K562 (cell line): Measurements from ENCODE around the gene FJX1. TPM values are rescaled to one million over a fixed set of nuclear protein-coding genes. Genes with fewer than 3 reads are reported as not detected.

ENCODE experiments used
- ATAC-seq: fragments of 200-7000 bp; cut with Tn5 transposase; 3 replicates; pipeline ENCODE4 v1.9.1; 2020; ENCODE audit warnings: moderate library complexity
- BruUV-seq: library from RNA; stranded (reverse); fragments of 400-500 nt; replicated peaks from 2 replicates; lab custom pipeline; 2021; lab: Mats Ljungman, UMichigan
- CTCF ChIA-PET: fragments of 300-600 bp; formaldehyde crosslinking; extraction: SDS; loops from one replicate; lab custom pipeline; 2021; ENCODE audit warnings: low intra/inter-chr PET ratio; lab: Yijun Ruan, JAX
- POLR2A ChIA-PET: fragments of 300-600, 350-650 bp; sonication (Branson Sonifier 250); formaldehyde crosslinking; extraction: SDS; loops from one replicate; lab custom pipeline; 2021; ENCODE audit warnings: antibody characterized with exemption, inconsistent platforms; lab: Yijun Ruan, JAX
- DNase-seq, 4 experiments: peaks; one replicate each; pipeline versions ENCODE4 v3.0.0 to v3.0.0-alpha.2; 2011 to 2018; ENCODE audit warnings: low spot score in 3 of 4, mixed read lengths in 3 of 4; ENCODE audit errors: extremely low read depth in 1 of 4
- FAIRE-seq: peaks from 2 replicates; lab custom pipeline; 2011; peaks lifted over from hg19 to GRCh38; lab: Jason Lieb, UNC
- H2AFZ ChIP-seq: 2 replicates; pipeline ENCODE4 v1.6.0; 2011; ENCODE audit warnings: low read depth, low read length, control low read depth, inconsistent platforms
- H3K27ac ChIP-seq: fragments of 200-600 bp; 3 replicates; pipeline ENCODE4 v1.8.0; 2011; ENCODE audit warnings: low read depth, mild to moderate bottlenecking, control low read depth, inconsistent platforms, low read length, moderate library complexity, mixed read lengths; ENCODE audit errors: extremely low read depth
- H3K27me3 ChIP-seq, 2 experiments: fragments of 300-600 bp in 1 of 2; 2 replicates in 1 of 2; 3 replicates in 1 of 2; pipeline versions ENCODE4 v1.6.0 to v1.8.0; 2011; ENCODE audit warnings: inconsistent platforms in 2 of 2, low read length in 2 of 2, mild to moderate bottlenecking in 1 of 2, mixed read lengths in 1 of 2, moderate library complexity in 1 of 2; ENCODE audit not compliant: control insufficient read depth in 2 of 2, insufficient read depth in 2 of 2
- H3K36me3 ChIP-seq: fragments of 300-600 bp; 3 replicates; pipeline ENCODE4 v1.8.0; 2011; ENCODE audit warnings: mild to moderate bottlenecking, low read length, inconsistent platforms; ENCODE audit not compliant: control insufficient read depth, insufficient read depth
- H3K4me1 ChIP-seq, 2 experiments: fragments of 200-600 bp in 1 of 2; replicated peaks in 1 of 2; 2 replicates in 1 of 2; 3 replicates in 1 of 2; pipeline versions ENCODE4 v1.5.1 to v1.8.0; 2011; ENCODE audit warnings: inconsistent platforms in 2 of 2, low read length in 2 of 2, mild to moderate bottlenecking in 1 of 2, mixed read lengths in 1 of 2, moderate library complexity in 1 of 2; ENCODE audit not compliant: control insufficient read depth in 2 of 2, insufficient read depth in 2 of 2
- H3K4me2 ChIP-seq: 2 replicates; pipeline ENCODE4 v1.6.1; 2011; ENCODE audit warnings: low read length, control low read depth, inconsistent platforms, mixed read lengths; ENCODE audit not compliant: insufficient read depth
- H3K4me3 ChIP-seq: fragments of 200-600 bp; sonication (generic), shearing (Covaris generic); 2 replicates; pipeline ENCODE4 v1.5.1; 2016; ENCODE audit warnings: control low read depth, inconsistent platforms
- H3K79me2 ChIP-seq: fragments of 200-600 bp; 3 replicates; pipeline ENCODE4 v1.8.0; 2011; ENCODE audit warnings: low read length, inconsistent platforms; ENCODE audit not compliant: control insufficient read depth, insufficient read depth
- H3K9ac ChIP-seq, 2 experiments: 2 replicates each; pipeline versions ENCODE4 v1.6.0 to v1.6.1; 2011; ENCODE audit warnings: low read depth in 2 of 2, low read length in 2 of 2, control low read depth in 1 of 2, inconsistent platforms in 1 of 2, mild to moderate bottlenecking in 1 of 2, mixed read lengths in 1 of 2; ENCODE audit not compliant: insufficient read depth in 1 of 2
- H3K9me1 ChIP-seq: one replicate; pipeline ENCODE4 v1.6.0; 2011; ENCODE audit warnings: inconsistent platforms, mild to moderate bottlenecking, low read length, moderate library complexity; ENCODE audit not compliant: control insufficient read depth, insufficient read depth
- H3K9me3 ChIP-seq: replicated peaks from 2 replicates; pipeline ENCODE4 v1.5.1; 2011; ENCODE audit warnings: low read depth, low read length, inconsistent platforms; ENCODE audit not compliant: control insufficient read depth, insufficient read depth
- H4K20me1 ChIP-seq: replicated peaks from 2 replicates; pipeline ENCODE4 v1.6.1; 2011; ENCODE audit warnings: low read length, inconsistent platforms, mixed read lengths; ENCODE audit not compliant: control insufficient read depth, insufficient read depth
- CHAMP1 ChIP-seq: fragments of 450-650 bp; IDR thresholded peaks from 2 replicates; pipeline ENCODE4 v1.6.1; 2016; ENCODE audit warnings: mild to moderate bottlenecking
- CREB1 ChIP-seq, 2 experiments: sonication (generic) in 1 of 2; formaldehyde crosslinking in 1 of 2; IDR thresholded peaks; 2 replicates each; pipeline versions ENCODE4 v1.6.1 to v1.8.0; 2012 to 2022; ENCODE audit warnings: inconsistent platforms in 1 of 2, mild to moderate bottlenecking in 1 of 2, missing genetic modification reagents in 1 of 2, moderate library complexity in 1 of 2
- GABPA ChIP-seq: fragments of 200-800 bp; sonication (Bioruptor generic); conservative IDR thresholded peaks from 2 replicates; pipeline ENCODE4 v1.6.1; 2016; ENCODE audit warnings: low read depth, missing genetic modification characterization, missing compliant biosample characterization
- HOMEZ ChIP-seq: fragments of 250-450 bp; sonication (Bioruptor Pico); IDR thresholded peaks from 2 replicates; pipeline ENCODE4 v1.4.0; 2020; ENCODE audit warnings: mild to moderate bottlenecking, moderate library complexity
- HSF4 ChIP-seq: fragments of 250-450 bp; sonication (Bioruptor Pico); IDR thresholded peaks from 2 replicates; pipeline ENCODE4 v2.1.2; 2022; ENCODE audit warnings: mild to moderate bottlenecking, moderate library complexity, borderline replicate concordance
- MXI1 ChIP-seq: IDR thresholded peaks from 2 replicates; pipeline ENCODE4 v1.6.1; 2011; ENCODE audit warnings: low read depth, mild to moderate bottlenecking, improper control_type of control experiment, low read length
- NFYB ChIP-seq: IDR thresholded peaks from 2 replicates; pipeline ENCODE4 v1.6.1; 2011; ENCODE audit warnings: mild to moderate bottlenecking, moderate library complexity; ENCODE audit not compliant: insufficient read length; ENCODE audit errors: extremely low read depth
- RBM22 ChIP-seq: fragments of 200-400 bp; formaldehyde crosslinking; IDR thresholded peaks from 2 replicates; pipeline ENCODE4 v1.6.1; 2018; ENCODE audit warnings: low read length, low read depth; ENCODE audit not compliant: poor library complexity, severe bottlenecking
- RBM39 ChIP-seq: fragments of 200-400 bp; formaldehyde crosslinking; optimal IDR thresholded peaks from 2 replicates; pipeline ENCODE3; 2018; ENCODE audit warnings: low read depth, low read length
- SP2 ChIP-seq: IDR thresholded peaks from 2 replicates; pipeline ENCODE4 v1.6.1; 2011; ENCODE audit warnings: mild to moderate bottlenecking, low read depth, low read length, moderate library complexity; ENCODE audit not compliant: poor library complexity, severe bottlenecking; ENCODE audit errors: extremely low read depth
- STAG1 ChIP-seq: sonication (generic); formaldehyde crosslinking; IDR thresholded peaks from 2 replicates; pipeline ENCODE4 v1.5.0; 2020; ENCODE audit warnings: missing genetic modification reagents, borderline replicate concordance
- TSC22D4 ChIP-seq: fragments of 450-650 bp; IDR thresholded peaks from 2 replicates; pipeline ENCODE4 v1.6.1; 2016; ENCODE audit warnings: missing genetic modification characterization, missing biosample characterization, control low read depth
- ZBED1 ChIP-seq: IDR thresholded peaks from 2 replicates; pipeline ENCODE4 v1.6.1; 2014
- ZNF445 ChIP-seq: fragments of 250-450 bp; sonication (Bioruptor Pico); IDR thresholded peaks from 2 replicates; pipeline ENCODE4 v1.4.0; 2020; ENCODE audit warnings: low read depth, mild to moderate bottlenecking, moderate library complexity
- ZNF764 ChIP-seq: fragments of 250-450 bp; sonication (Bioruptor Pico); IDR thresholded peaks from 2 replicates; pipeline ENCODE4 v1.4.0; 2020; ENCODE audit warnings: low read depth, mild to moderate bottlenecking, moderate library complexity
- WGBS: fragments of 100-300 bp; shearing (Covaris generic); methylation state at CpG from one replicate; pipeline ENCODE4 v1.1.6; 2016; ENCODE audit warnings: low coverage, mixed read lengths; ENCODE audit not compliant: insufficient coverage; ENCODE audit errors: missing lambda C conversion rate; 5-methylcytosine and 5-hydroxymethylcytosine counted together
- in situ Hi-C: fragments of 300-500 bp; cut with MboI; formaldehyde crosslinking; loops from 4 replicates; pipeline ENCODE4 v1.15.0; 2018; ENCODE audit warnings: inconsistent platforms, mixed read lengths
- intact Hi-C: fragments of 100-400 bp; cut with micrococcal nuclease; formaldehyde crosslinking; loops from 2 replicates; pipeline ENCODE4 v1.14.2; 2022
- polyA plus RNA-seq, 8 experiments: library from polyadenylated mRNA; depleted of rRNA in 4 of 8; stranded (reverse) in 5 of 8; unstranded in 3 of 8; fragments of >200 nt; fragmentation: Nextera tagmentation in 2 of 8; fragmentation: Illumina TruSeq in 1 of 8; extraction: Ambion mirVana in 2 of 8; extraction: Trizol in 1 of 8; gene quantifications; 2 replicates each; pipeline versions ENCODE4 v1.2.1 to v1.2.3, GENCODE V29; 2011 to 2014; ENCODE audit warnings: inconsistent platforms in 1 of 8, missing spikeins in 1 of 8
- total RNA-seq, 7 experiments: library from RNA; depleted of rRNA in 6 of 7; stranded (reverse); fragments of >200 nt in 6 of 7; fragmentation: Illumina TruSeq in 2 of 7; extraction: Trizol in 2 of 7; gene quantifications; 2 replicates each; pipeline versions ENCODE4 v1.2.1 to v1.2.3, GENCODE V29; 2011 to 2021; ENCODE audit warnings: low replicate concordance in 1 of 7

FJX1 gene
- total and polyA plus RNA-seq, 9 of the 15 experiments (the other 6 are each of a cell fraction or from before 2014, with no cell fraction given) = 0.10 to 2.7 (median 0.72) TPM

GRCh38 chr11:35619855-35620640 lies 1.8 kb downstream of the FJX1 start:
- CTCF ChIA-PET = no interaction called here
- TF ChIP-seq ZNF445 (CRISPR knock-in tag) (no peak), HOMEZ (CRISPR knock-in tag) (no peak), TSC22D4 (tag) (no peak), GABPA (tag) (no peak), ZNF764 (CRISPR knock-in tag) (no peak), STAG1 (no peak), NFYB (no peak), ZBED1 (no peak), MXI1 (no peak), CREB1 (IDR thresholded peaks at IDR 0.05) (no peak), CREB1 (CRISPR knock-in tag; IDR thresholded peaks at IDR 0.05) (no peak), RBM22 (no peak), RBM39 (no peak), CHAMP1 (no peak), HSF4 (CRISPR knock-in tag) (no peak), SP2 (no peak)
- TF ChIP-seq, all 486 proteins: peak for 0
- H3K4me3 ChIP-seq = peak overlapping the region; percentile 4; the same call in 1 of the 2 replicates
- peak overlapping the region in 1 of 2 experiments; percentile 69; a peak in 2 of 4 replicates for H3K9ac ChIP-seq
- peak; percentile 29 for FAIRE-seq
- BruUV-seq = no TSS peak
- no peak overlapping the region for H3K27ac ChIP-seq
- peaks cover 19 to 37% of the 10 kb centered on the region in 2 experiments for H3K27me3 ChIP-seq
- peaks cover 0 to 24% of the 10 kb centered on the region in 2 experiments; a peak in 4 of 5 replicates for H3K4me1 ChIP-seq
- no peaks in the 10 kb centered on the region for H3K9me1 ChIP-seq
- no peaks in the 10 kb centered on the region for H3K36me3 ChIP-seq
- peak; percentile 28 to 50 (median 32) for DNase-seq
- H4K20me1 ChIP-seq = peaks cover 9% of the 10 kb centered on the region
- intact Hi-C loops = loop anchor here (5.0 kb wide), 2 partner anchors 397 to 412 kb away; no protein-coding TSS in a partner anchor
- peak overlapping the region; percentile 39 for H3K4me2 ChIP-seq
- peak overlapping the region; percentile 72 for H2AFZ ChIP-seq
- WGBS = 9% methylated on average over 24 of the region's 33 CpGs
- no peak for ATAC-seq
- in situ Hi-C loops = no loop called here
- no peaks in the 10 kb centered on the region for H3K9me3 ChIP-seq
- POLR2A ChIA-PET = interaction anchor here (0.6 to 0.7 kb wide), 3 partner anchors 9 to 322 kb away, joined by 3 to 4 read pairs (median 4); no protein-coding TSS in a partner anchor
- no peaks in the 10 kb centered on the region for H3K79me2 ChIP-seq
